ENCODE results near the gene MANBA. TPM values are rescaled to one million over a fixed set of nuclear protein-coding genes. Genes with fewer than 3 reads are reported as not detected.
A peak's percentile ranks its signal among the peaks of the same experiment; 100 is the strongest.

The MANBA gene
- total RNA-seq, 3 donors from 2014 or later (not counting 1 experiment from before 2014, with no cell fraction given): 38.1 to 43.2 (median 40.8) TPM

DNA sequence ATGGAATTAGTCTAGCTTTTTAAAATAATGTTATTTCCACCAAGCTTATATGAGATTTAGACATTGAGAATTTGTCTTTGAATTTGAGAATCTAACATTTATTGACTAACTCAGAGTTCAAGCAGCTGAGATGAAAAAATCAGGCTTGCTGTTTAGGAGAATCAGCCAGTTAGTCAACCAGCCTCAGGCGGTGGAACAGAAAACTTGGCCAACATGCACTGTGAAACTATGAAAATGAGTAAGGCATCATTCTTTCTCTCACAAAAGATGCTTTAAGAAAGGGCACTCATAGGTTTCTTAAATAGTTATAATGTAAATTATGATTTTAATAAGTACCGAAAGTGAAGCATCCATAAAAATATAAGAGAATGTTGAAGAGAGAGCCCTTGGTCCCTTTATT lies 175.4 kb downstream of the MANBA start:
- WGBS (ENCODE audit: insufficient coverage): 94% methylated on average over 2 of the region's 2 CpGs
- H3K36me3 ChIP-seq (ENCODE audit: control insufficient read depth, insufficient read depth, low read length): peaks cover 56% of the 10 kb centered on the region
- TF ChIP-seq CTCF (IDR thresholded peaks at IDR 0.05): no peak
- Mint-ChIP-seq H3K27ac (peak overlapping the region in 1 of 2 donors; percentile 13), H3K27me3 (ENCODE audit: low read depth in 2 of 2) (no peaks in the 10 kb centered on the region), H3K4me1 (peaks cover 23 to 26% of the 10 kb centered on the region in 2 donors), H3K9me3 (no peaks in the 10 kb centered on the region), H3K4me3 (no peak overlapping the region), H3K36me3 (peaks cover 17% of the 10 kb centered on the region)
- no peaks in the 10 kb centered on the region for H3K27me3 ChIP-seq (ENCODE audit: control insufficient read depth, insufficient read depth, low read length)
- ATAC-seq (no peak), DNase-seq (no peak)
- H3K4me1 ChIP-seq (ENCODE audit: control insufficient read depth, insufficient read depth, low read length): peaks cover 9% of the 10 kb centered on the region
- H3K4me3 ChIP-seq (ENCODE audit: low read length): no peak overlapping the region
- H3K27ac ChIP-seq (ENCODE audit: low read length): no peak overlapping the region
- H3K9me3 ChIP-seq (ENCODE audit: control insufficient read depth, insufficient read depth, low read length): no peaks in the 10 kb centered on the region
- intact Hi-C loops (cut with micrococcal nuclease): no loop called here

DNA sequence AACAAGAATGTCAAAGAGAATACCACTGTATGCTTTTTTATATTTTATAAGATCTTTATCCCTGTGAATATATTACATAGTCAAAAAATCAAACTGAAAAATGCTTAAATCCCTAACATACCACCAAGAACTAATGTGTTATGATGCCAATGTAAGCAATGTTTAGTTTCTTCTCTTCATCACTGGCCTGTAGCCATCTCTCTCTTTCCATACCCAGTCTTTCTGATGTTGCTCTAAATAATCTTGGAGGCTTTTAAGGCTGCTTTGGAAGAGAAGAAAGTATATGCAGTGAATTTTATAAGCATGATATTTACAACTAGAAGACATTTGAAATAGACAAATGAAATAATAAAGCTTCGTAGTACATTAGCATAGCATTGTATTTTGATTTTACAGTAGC lies 176.7 kb downstream of the MANBA start:
- peaks cover 9% of the 10 kb centered on the region for H3K4me1 ChIP-seq (ENCODE audit: control insufficient read depth, insufficient read depth, low read length)
- H3K4me3 ChIP-seq (ENCODE audit: low read length): no peak overlapping the region
- Mint-ChIP-seq H3K4me3 (no peak overlapping the region), H3K9me3 (no peaks in the 10 kb centered on the region), H3K27ac (peak overlapping the region in 1 of 2 donors; percentile 45), H3K36me3 (peaks cover 12% of the 10 kb centered on the region), H3K4me1 (peaks cover 18 to 20% of the 10 kb centered on the region in 2 donors), H3K27me3 (ENCODE audit: low read depth in 2 of 2) (no peaks in the 10 kb centered on the region)
- no peak for TF ChIP-seq CTCF (IDR thresholded peaks at IDR 0.05)
- H3K36me3 ChIP-seq (ENCODE audit: control insufficient read depth, insufficient read depth, low read length): peaks cover 62% of the 10 kb centered on the region
- intact Hi-C loops (cut with micrococcal nuclease): no loop called here
- WGBS (ENCODE audit: insufficient coverage): no CpG with 5 or more reads among the region's 1 CpG
- H3K27me3 ChIP-seq (ENCODE audit: control insufficient read depth, insufficient read depth, low read length): no peaks in the 10 kb centered on the region
- no peaks in the 10 kb centered on the region for H3K9me3 ChIP-seq (ENCODE audit: control insufficient read depth, insufficient read depth, low read length)
- DNase-seq (no peak), ATAC-seq (no peak)
- H3K27ac ChIP-seq (ENCODE audit: low read length): no peak overlapping the region

Other genes with a start within 250 kb of the MANBA start
- gene UBE2D3, start 66.6 kb upstream of the MANBA start, total RNA-seq: 100 to 1,000 TPM; 527 to 624 (median 529) TPM
- 10 to 100 TPM; 11.2 to 13.8 (median 13.5) TPM for gene CISD2, start 108.0 kb upstream of the MANBA start, total RNA-seq